GM19043 (cell line): ENCODE results near the gene SNRK.
A peak's percentile ranks its signal among the peaks of the same experiment; 100 is the strongest.

ENCODE experiments used
- ATAC-seq: cut with Tn5 transposase; IDR thresholded peaks from one replicate; pipeline ENCODE4 v1.9.1; 2021; ENCODE audit warnings: low read depth; ENCODE audit not compliant: unreplicated experiment

Gene SNRK

GRCh38 chr3:43366885-43367284 is 80.5 kb downstream of the SNRK start:
- ATAC-seq, result no peak

- no peak for ATAC-seq
Measured at GRCh38 chr3:43369404-43370292, 83.3 kb downstream of the SNRK start.

- ATAC-seq, result no peak
Measured at GRCh38 chr3:43370293-43370980, 84.1 kb downstream of the SNRK start.

GRCh38 chr3:43371494-43371893 is 85.2 kb downstream of the SNRK start:
- no peak for ATAC-seq

GRCh38 chr3:43372007-43372740 is 85.8 kb downstream of the SNRK start:
- ATAC-seq, result no peak

- ATAC-seq, result no peak
Measured at GRCh38 chr3:43372809-43373559, 86.6 kb downstream of the SNRK start.

GRCh38 chr3:43373560-43373928 is 87.2 kb downstream of the SNRK start:
- ATAC-seq, result no peak

- peak; percentile 63 for ATAC-seq
Measured at GRCh38 chr3:43378066-43378935, 92.0 kb downstream of the SNRK start.

- ATAC-seq, result no peak
Measured at GRCh38 chr3:43379343-43379742, 93.0 kb downstream of the SNRK start.

- ATAC-seq, result no peak
Measured at GRCh38 chr3:43388175-43388574, 101.8 kb downstream of the SNRK start.

GRCh38 chr3:43388915-43389314 is 102.6 kb downstream of the SNRK start:
- no peak for ATAC-seq

GRCh38 chr3:43389388-43390254 is 103.3 kb downstream of the SNRK start:
- ATAC-seq, result no peak

GRCh38 chr3:43390255-43390588 is 103.9 kb downstream of the SNRK start:
- no peak for ATAC-seq

- no peak for ATAC-seq
Measured at GRCh38 chr3:43391621-43392020, 105.3 kb downstream of the SNRK start.

GRCh38 chr3:43394041-43394554 is 107.8 kb downstream of the SNRK start:
- ATAC-seq, result no peak

GRCh38 chr3:43399034-43399433 is 112.7 kb downstream of the SNRK start:
- ATAC-seq, result no peak

- ATAC-seq, result no peak
Measured at GRCh38 chr3:43400167-43400566, 113.8 kb downstream of the SNRK start.
